GM12878 (cell line): Measurements from ENCODE around the gene SFXN1. TPM values are rescaled to one million over a fixed set of nuclear protein-coding genes. Genes with fewer than 3 reads are reported as not detected.

Source experiments
- ATAC-seq: fragments of 200-7000 bp; cut with Tn5 transposase; 3 replicates; pipeline ENCODE4 v1.9.1; 2020; ENCODE audit warnings: mild to moderate bottlenecking, moderate library complexity
- BruUV-seq: library from RNA; stranded (reverse); fragments of 400-500 nt; replicated peaks from 2 replicates; lab custom pipeline; 2021; lab: Mats Ljungman, UMichigan
- CTCF ChIA-PET: fragments of 300-600 bp; sonication (Branson Sonifier 250); formaldehyde crosslinking; extraction: SDS; loops from one replicate; lab custom pipeline; 2021; ENCODE audit warnings: inconsistent platforms; lab: Yijun Ruan, JAX
- POLR2A ChIA-PET: fragments of 350-600 bp; formaldehyde crosslinking; extraction: SDS; loops from one replicate; lab custom pipeline; 2021; ENCODE audit warnings: inconsistent platforms; lab: Charles Lee
- RAD21 ChIA-PET: fragments of 300-600 bp; sonication (Branson Sonifier 250); formaldehyde crosslinking; loops from one replicate; lab custom pipeline; 2023; ENCODE audit warnings: antibody characterized with exemption; ENCODE audit not compliant: unreplicated experiment; lab: Charles Lee
- SMC1A ChIA-PET: fragments of 300-600 bp; sonication (Branson Sonifier 250); formaldehyde crosslinking; loops from one replicate; lab custom pipeline; 2023; ENCODE audit not compliant: unreplicated experiment, uncharacterized antibody; lab: Charles Lee
- DNase-seq: peaks from one replicate; pipeline ENCODE4 v3.0.0-alpha.2; 2011; ENCODE audit warnings: low read depth, low spot score
- FAIRE-seq: peaks from 3 replicates; lab custom pipeline; 2011; peaks lifted over from hg19 to GRCh38; lab: Jason Lieb, UNC
- H2AFZ ChIP-seq: 2 replicates; pipeline ENCODE4 v1.6.0; 2011; ENCODE audit warnings: low read depth, low read length, control low read depth; ENCODE audit not compliant: control insufficient read depth
- H3K27ac ChIP-seq: 2 replicates; pipeline ENCODE4 v1.5.1; 2011; ENCODE audit warnings: control low read depth; ENCODE audit not compliant: control insufficient read depth, insufficient read depth
- H3K27me3 ChIP-seq, 2 experiments: replicated peaks in 1 of 2; 2 replicates each; pipeline versions ENCODE4 v1.6.0 to v1.6.1; 2011; ENCODE audit warnings: low read length in 1 of 2; ENCODE audit not compliant: control insufficient read depth in 2 of 2, insufficient read depth in 2 of 2
- H3K36me3 ChIP-seq, 2 experiments: 2 replicates each; pipeline ENCODE4 v1.5.1; 2011; ENCODE audit warnings: low read length in 1 of 2; ENCODE audit not compliant: control insufficient read depth in 2 of 2, insufficient read depth in 2 of 2
- H3K4me1 ChIP-seq: 2 replicates; pipeline ENCODE4 v1.6.1; 2011; ENCODE audit warnings: mild to moderate bottlenecking, low read length, moderate library complexity, mixed read lengths; ENCODE audit not compliant: control insufficient read depth, insufficient read depth
- H3K4me2 ChIP-seq: 2 replicates; pipeline ENCODE4 v1.6.0; 2011; ENCODE audit warnings: control low read depth; ENCODE audit not compliant: control insufficient read depth, insufficient read depth
- H3K4me3 ChIP-seq: fragments of 200-600 bp; sonication (generic); 2 replicates; pipeline ENCODE4 v1.5.1; 2016
- H3K79me2 ChIP-seq: 2 replicates; pipeline ENCODE4 v1.6.0; 2011; ENCODE audit warnings: low read length; ENCODE audit not compliant: control insufficient read depth, insufficient read depth
- H3K9ac ChIP-seq: 2 replicates; pipeline ENCODE4 v1.8.0; 2011; ENCODE audit warnings: low read length, control low read depth, mixed read lengths; ENCODE audit not compliant: control insufficient read depth, insufficient read depth
- H3K9me3 ChIP-seq: replicated peaks from 3 replicates; pipeline ENCODE4 v1.5.1; 2011; ENCODE audit warnings: mild to moderate bottlenecking, low read length; ENCODE audit not compliant: control insufficient read depth, insufficient read depth
- H4K20me1 ChIP-seq: 2 replicates; pipeline ENCODE4 v1.6.0; 2011; ENCODE audit not compliant: control insufficient read depth, insufficient read depth
- ATF7 ChIP-seq: fragments of 450-650 bp; IDR thresholded peaks from 2 replicates; pipeline ENCODE4 v1.6.1; 2016; ENCODE audit warnings: low read depth, mild to moderate bottlenecking
- BMI1 ChIP-seq: fragments of 450-650 bp; IDR thresholded peaks from 2 replicates; pipeline ENCODE4 v1.6.1; 2016; ENCODE audit warnings: mild to moderate bottlenecking, moderate library complexity, borderline replicate concordance
- IKZF1 ChIP-seq: fragments of 450-650 bp; conservative IDR thresholded peaks from 2 replicates; pipeline ENCODE4 v1.6.1; 2017; ENCODE audit warnings: antibody characterized with exemption, mild to moderate bottlenecking
- KLF5 ChIP-seq: fragments of 450-650 bp; IDR thresholded peaks from 2 replicates; pipeline ENCODE4 v1.6.1; 2014; ENCODE audit warnings: mild to moderate bottlenecking; ENCODE audit not compliant: partially characterized antibody
- MTA2 ChIP-seq: fragments of 450-650 bp; IDR thresholded peaks from 2 replicates; pipeline ENCODE4 v1.6.1; 2016; ENCODE audit warnings: low read depth, mild to moderate bottlenecking, moderate library complexity
- NR2C2 ChIP-seq: IDR thresholded peaks from 2 replicates; pipeline ENCODE4 v1.6.1; 2011; ENCODE audit warnings: borderline replicate concordance, low read depth; ENCODE audit not compliant: control insufficient read depth, insufficient read length
- RAD21 ChIP-seq: IDR thresholded peaks from 2 replicates; pipeline ENCODE4 v1.6.1; 2011; ENCODE audit warnings: mild to moderate bottlenecking, low read depth, low read length, moderate library complexity; ENCODE audit not compliant: insufficient read depth
- TCF7 ChIP-seq: IDR thresholded peaks from 2 replicates; pipeline ENCODE4 v1.6.1; 2014; ENCODE audit warnings: antibody characterized with exemption, borderline replicate concordance
- WRNIP1 ChIP-seq: IDR thresholded peaks from 2 replicates; pipeline ENCODE4 v1.6.1; 2011; ENCODE audit warnings: low read depth, low read length, improper control_type of control experiment, borderline replicate concordance
- WGBS: methylation state at CpG from one replicate; pipeline ENCODE4 v1.1.6; 2016; ENCODE audit warnings: low lambda C conversion rate; ENCODE audit not compliant: insufficient replicate concordance, insufficient coverage; ENCODE audit errors: missing lambda C conversion rate; 5-methylcytosine and 5-hydroxymethylcytosine counted together
- in situ Hi-C: fragments of 300-500 bp; cut with MboI; formaldehyde crosslinking; loops from 9 replicates; pipeline ENCODE4 v1.14.3; 2018; ENCODE audit warnings: mixed read lengths
- intact Hi-C: fragments of 100-400 bp; cut with micrococcal nuclease; formaldehyde crosslinking; loops from one replicate; pipeline ENCODE4 v1.14.2; 2022; ENCODE audit not compliant: unreplicated experiment
- polyA plus RNA-seq, 11 experiments: library from polyadenylated mRNA; depleted of rRNA in 4 of 11; unstranded in 6 of 11; stranded (reverse) in 5 of 11; fragments of >200 nt; fragmentation: Nextera tagmentation in 4 of 11; fragmentation: Illumina TruSeq in 1 of 11; extraction: Ambion mirVana in 4 of 11; extraction: Trizol in 1 of 11; gene quantifications; 1 replicate in 1 of 11; 2 replicates in 10 of 11; pipeline versions ENCODE4 v1.2.1 to v1.2.3, GENCODE V29; 2011 to 2016; ENCODE audit warnings: inconsistent platforms in 2 of 11, missing spikeins in 2 of 11, low read depth in 1 of 11
- total RNA-seq, 4 experiments: library from RNA; depleted of rRNA in 3 of 4; stranded (reverse); fragments of >200 nt in 3 of 4; fragmentation: Illumina TruSeq in 1 of 4; extraction: Trizol in 1 of 4; gene quantifications; 2 replicates each; pipeline versions ENCODE4 v1.2.1 to v1.2.3, GENCODE V29; 2013 to 2021

SFXN1 gene
- total and polyA plus RNA-seq, 10 of the 15 experiments (the other 5 are each of a cell fraction or from before 2014, with no cell fraction given): 18.0 to 248 (median 103) TPM

DNA sequence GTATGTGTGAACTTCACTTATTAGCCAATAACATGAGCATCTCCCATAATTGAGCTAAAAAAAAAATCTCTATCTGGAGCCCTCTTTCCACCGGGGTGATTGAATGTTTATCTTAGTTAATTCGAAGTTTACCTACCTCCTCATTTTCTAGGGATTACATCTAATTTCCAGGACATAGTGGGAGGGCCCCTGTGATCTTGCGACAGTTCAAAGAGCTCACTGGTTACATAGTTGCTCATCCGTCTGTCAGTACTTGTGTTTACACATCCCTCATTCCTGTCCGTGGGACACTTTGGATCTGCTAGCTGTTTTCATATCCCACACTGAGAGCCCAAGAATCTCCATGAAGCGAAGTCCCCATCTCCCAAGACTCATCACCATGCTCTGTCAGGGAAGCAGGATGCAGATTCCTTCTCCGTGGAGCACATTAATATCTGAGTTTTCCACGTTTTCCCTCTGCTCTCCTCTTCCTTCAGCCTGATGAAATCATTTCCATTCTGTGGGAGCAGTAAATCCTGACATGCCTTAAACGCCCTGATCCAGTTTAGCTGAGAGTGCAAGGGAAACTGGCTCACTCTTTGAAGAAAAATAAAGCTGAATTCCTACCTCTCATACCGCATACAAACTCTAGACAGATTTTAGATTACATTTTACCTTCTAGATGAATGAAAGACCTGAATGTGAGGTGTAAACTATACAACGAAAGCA is 10.2 kb upstream of the SFXN1 start:
- H3K36me3 ChIP-seq: no peaks in the 10 kb centered on the region
- POLR2A ChIA-PET: no interaction called here
- no peak overlapping the region for H3K4me2 ChIP-seq
- in situ Hi-C loops (no loop called here), intact Hi-C loops (no loop called here)
- no TSS peak for BruUV-seq
- no peak for DNase-seq
- no peak overlapping the region for H3K9ac ChIP-seq
- no peak for FAIRE-seq
- no peaks in the 10 kb centered on the region; a peak in 2 of 4 replicates for H3K27me3 ChIP-seq
- CTCF ChIA-PET: no interaction called here
- H2AFZ ChIP-seq: no peak overlapping the region
- H3K4me3 ChIP-seq: no peak overlapping the region
- H4K20me1 ChIP-seq: no peaks in the 10 kb centered on the region
- H3K4me1 ChIP-seq: no peaks in the 10 kb centered on the region
- H3K27ac ChIP-seq: no peak overlapping the region
- no peaks in the 10 kb centered on the region for H3K79me2 ChIP-seq
- TF ChIP-seq WRNIP1 (no peak), BMI1 (no peak), KLF5 (no peak), NR2C2 (no peak), MTA2 (no peak), TCF7 (no peak), RAD21 (no peak), IKZF1 (no peak), ATF7 (no peak)
- TF ChIP-seq, all 136 proteins: peak for 0
- ChIA-PET RAD21 (no interaction called here), SMC1A (no interaction called here)
- no peak for ATAC-seq
- no peaks in the 10 kb centered on the region for H3K9me3 ChIP-seq
- WGBS: 22% methylated on average over 11 of the region's 11 CpGs
